GM19463 (cell line): ENCODE measurements around the gene CRYGN.

Experiments used
- ATAC-seq: cut with Tn5 transposase; IDR thresholded peaks from one replicate; pipeline ENCODE4 v1.9.1; 2021; ENCODE audit warnings: mild to moderate bottlenecking, moderate library complexity; ENCODE audit not compliant: unreplicated experiment

CRYGN gene

GRCh38 chr7:151439855-151440798, at the start of gene CRYGN:
Gene CRYGN, minus strand, starts transcription at chr7:151440141. Its CDS starts 224 bp downstream, at chr7:151439917.
- no peak for ATAC-seq

- no peak for ATAC-seq
These were observed 49.6 kb upstream of the CRYGN start for GRCh38 chr7:151489498-151489897.

- no peak for ATAC-seq
These were observed 48.2 kb upstream of the CRYGN start for GRCh38 chr7:151488096-151488495.

GRCh38 chr7:151487228-151487627, 47.3 kb upstream of the CRYGN start:
- ATAC-seq, result no peak

GRCh38 chr7:151486074-151486473, 46.1 kb upstream of the CRYGN start:
- ATAC-seq, result no peak

GRCh38 chr7:151484971-151485707, 45.2 kb upstream of the CRYGN start:
- no peak for ATAC-seq

- no peak for ATAC-seq
These were observed 43.7 kb upstream of the CRYGN start for GRCh38 chr7:151483711-151483983.

GRCh38 chr7:151482883-151483710, 43.2 kb upstream of the CRYGN start:
- ATAC-seq, result no peak

GRCh38 chr7:151481650-151482505, 41.9 kb upstream of the CRYGN start:
- ATAC-seq, result no peak

- ATAC-seq, result no peak
These were observed 37.9 kb upstream of the CRYGN start for GRCh38 chr7:151477867-151478266.

- peak; percentile 39 for ATAC-seq
These were observed 32.9 kb upstream of the CRYGN start for GRCh38 chr7:151472644-151473380.

- no peak for ATAC-seq
These were observed 30.8 kb upstream of the CRYGN start for GRCh38 chr7:151470711-151471110.

GRCh38 chr7:151469281-151469680, 29.3 kb upstream of the CRYGN start:
- no peak for ATAC-seq

- ATAC-seq, result no peak
These were observed 28.5 kb upstream of the CRYGN start for GRCh38 chr7:151468217-151469018.

- no peak for ATAC-seq
These were observed 25.2 kb upstream of the CRYGN start for GRCh38 chr7:151465169-151465568.

GRCh38 chr7:151462306-151462779, 22.4 kb upstream of the CRYGN start:
- ATAC-seq, result no peak

- no peak for ATAC-seq
These were observed 21.9 kb upstream of the CRYGN start for GRCh38 chr7:151461942-151462230.

- no peak for ATAC-seq
These were observed 21.4 kb upstream of the CRYGN start for GRCh38 chr7:151461096-151461941.
